GM19240 (cell line): ENCODE data around the gene OSGIN1.

Experiments used
- DNase-seq: peaks from one replicate; pipeline ENCODE4 v3.0.0; 2011; ENCODE audit warnings: low spot score; ENCODE audit not compliant: insufficient read length

The OSGIN1 gene

DNA sequence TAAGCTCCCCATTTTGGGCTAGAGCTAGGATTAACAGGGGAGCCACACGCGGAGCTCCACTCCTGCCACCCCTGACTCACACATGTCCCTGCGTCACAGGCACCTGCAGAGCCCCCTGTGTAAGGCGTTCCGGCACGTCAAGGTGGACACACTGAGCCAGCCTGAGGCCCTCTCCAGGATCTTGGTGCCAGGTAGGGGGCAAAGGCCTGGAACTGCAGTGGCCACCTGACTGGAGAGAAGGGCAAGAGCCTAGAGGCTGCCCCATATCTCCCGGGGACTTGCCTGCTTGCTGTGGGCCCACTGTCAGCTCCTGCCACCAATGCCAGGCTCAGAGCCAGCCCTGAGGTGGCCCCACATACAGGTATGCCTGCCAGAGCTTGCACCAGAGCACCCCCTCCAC, 48.7 kb downstream of the OSGIN1 start:
- no peak for DNase-seq

DNA sequence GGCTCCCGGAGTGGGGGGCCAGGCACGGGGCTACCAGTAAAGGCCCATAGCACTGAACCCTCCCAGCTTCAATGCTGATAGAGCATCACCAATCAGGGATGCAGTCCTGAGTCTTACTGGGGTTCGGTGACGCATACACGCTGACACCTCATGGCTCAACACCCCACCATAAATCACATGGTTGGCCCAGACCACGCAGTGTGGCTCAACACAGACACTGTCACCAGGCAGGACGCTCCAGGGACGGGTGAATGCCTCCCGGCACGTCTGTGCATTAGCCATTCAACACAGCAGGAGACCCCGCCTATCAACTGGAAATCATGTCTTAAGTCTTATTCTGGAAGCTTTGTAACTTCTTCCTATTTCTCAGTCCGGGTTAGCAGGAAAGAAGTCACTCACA, 50.0 kb downstream of the OSGIN1 start:
- no peak for DNase-seq

DNA sequence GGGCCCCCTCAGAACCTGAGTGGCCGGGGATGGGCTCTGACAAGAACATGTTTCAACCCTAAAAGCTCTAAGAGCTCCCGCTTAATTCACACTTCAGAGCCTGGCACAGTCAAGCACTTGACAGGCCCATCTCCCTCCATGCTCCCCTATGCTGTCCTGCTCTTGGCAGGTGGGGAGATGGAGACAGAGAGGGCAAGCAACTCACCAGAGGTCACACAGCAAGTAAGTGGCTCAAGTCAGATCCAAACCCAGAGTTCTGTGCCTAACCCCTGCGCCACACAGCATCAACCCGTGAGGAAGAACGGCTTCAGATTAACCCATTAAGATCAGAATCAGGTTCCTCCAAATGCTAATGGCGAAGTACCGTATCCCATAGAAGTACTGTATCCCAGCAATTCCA, 51.4 kb downstream of the OSGIN1 start:
- no peak for DNase-seq

DNA sequence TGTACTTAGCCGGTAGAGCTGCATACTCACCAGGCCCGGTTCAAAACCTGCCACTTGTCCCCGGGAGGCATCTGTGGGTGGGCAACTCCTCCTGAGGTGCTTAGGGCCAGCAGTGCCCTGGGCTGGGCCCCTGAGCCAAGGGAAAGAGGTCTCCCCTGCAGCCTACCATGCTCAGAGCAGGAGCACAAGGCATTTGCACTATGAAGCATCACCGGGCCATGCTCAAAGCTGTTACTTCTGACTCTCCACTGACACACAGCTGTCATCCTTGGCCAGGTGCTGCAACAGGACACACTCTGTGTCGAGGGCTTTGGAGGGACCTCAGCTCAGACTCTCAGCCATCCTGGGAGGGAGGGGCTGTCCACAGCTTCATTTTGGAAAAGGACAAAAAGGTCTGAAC, 52.4 kb downstream of the OSGIN1 start:
- DNase-seq, result no peak

DNA sequence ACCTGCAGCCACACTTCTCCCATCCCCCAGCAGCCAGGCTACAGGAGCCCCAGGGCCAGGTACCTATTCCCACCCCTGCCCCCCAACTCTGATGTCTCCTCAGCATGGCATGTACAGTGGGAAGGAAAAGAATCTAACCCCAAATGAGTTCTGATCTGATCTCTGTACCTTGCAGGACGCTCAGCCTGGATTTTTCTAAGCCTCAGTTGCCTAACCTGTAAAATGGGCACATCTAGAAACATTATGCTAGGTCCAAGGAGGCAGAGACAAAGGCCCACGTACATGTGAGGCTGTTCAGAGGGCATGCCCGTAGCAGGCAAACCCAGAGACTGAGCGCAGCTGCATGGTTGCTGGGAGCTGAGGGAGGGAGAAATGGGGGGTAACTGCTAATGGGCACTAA, 54.5 kb downstream of the OSGIN1 start:
- DNase-seq, result no peak

DNA sequence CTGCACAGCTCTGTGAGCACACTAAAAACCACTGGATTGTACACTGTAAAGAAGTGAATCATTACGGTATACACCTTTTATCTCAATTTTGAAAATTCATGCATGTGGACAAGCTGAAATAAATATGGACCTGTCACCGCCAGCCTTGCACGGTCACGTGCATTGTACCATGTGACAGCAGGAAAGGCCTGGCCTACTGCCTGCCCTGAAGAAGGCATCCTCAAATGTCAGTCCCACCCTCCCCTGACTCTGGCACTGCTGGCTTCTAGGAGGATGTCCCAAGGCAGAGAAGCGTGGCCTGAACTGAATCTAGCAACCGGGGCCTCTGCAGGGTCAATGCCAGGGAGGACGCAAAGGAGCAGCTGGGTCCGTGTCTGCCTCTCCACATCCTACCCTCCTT, 54.9 kb downstream of the OSGIN1 start:
- DNase-seq, result no peak

DNA sequence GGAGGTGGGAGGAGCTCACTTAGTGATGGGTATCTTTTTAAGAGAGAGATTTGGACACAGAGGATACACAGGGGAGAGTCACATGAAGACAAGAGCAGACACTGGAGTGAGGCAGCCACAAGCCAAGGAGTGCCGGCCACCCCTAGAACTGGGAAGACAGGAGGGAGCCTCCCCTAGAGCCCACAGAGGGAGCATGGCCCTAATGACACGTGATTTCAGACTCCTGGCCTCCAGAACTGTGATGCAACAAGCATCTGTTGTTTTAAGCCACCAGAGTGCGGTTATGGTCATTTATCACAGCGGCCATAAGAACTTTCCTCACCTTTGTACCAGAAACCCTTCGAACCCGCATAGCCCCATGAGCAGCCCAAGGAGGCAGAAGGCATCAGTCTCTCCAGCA, 56.2 kb downstream of the OSGIN1 start:
- no peak for DNase-seq

DNA sequence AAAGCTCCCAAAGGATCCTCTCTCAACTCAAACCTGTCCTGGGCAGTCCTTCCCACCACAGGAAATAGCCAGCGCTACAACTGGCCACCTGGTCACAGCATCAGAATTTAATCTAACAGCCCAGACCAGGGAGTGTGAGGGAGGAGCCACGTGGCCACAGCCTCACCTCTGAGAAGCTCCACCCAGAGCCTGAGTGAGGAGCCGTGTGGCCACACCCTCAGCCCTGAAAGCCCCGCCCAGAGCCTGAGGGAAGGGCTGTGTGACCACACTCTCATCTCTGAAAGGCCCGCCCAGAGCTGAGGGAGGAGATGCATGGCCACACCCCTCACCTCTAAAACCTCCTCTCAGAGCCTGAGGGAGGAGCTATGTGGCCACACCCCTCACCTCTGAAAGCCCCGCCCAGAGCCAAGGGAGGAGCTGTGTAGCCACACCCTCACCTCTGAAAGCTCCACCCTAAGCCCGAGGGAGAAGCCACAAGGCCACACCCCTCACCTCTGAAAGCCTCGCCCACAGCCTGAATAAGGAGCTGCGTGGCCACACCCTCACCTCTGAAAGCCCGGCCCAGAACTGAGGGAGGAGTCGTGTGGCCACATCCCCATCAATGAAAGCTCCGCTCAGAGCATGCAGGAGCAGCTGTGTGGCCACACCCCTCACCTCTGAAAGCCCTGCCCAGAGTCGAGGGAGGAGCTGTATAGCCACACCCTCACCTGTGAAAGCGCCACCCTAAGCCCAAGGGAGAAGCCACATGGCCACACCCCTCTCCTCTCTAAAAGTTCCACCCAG, 60.9 kb downstream of the OSGIN1 start:
- peak; percentile 36 for DNase-seq

DNA sequence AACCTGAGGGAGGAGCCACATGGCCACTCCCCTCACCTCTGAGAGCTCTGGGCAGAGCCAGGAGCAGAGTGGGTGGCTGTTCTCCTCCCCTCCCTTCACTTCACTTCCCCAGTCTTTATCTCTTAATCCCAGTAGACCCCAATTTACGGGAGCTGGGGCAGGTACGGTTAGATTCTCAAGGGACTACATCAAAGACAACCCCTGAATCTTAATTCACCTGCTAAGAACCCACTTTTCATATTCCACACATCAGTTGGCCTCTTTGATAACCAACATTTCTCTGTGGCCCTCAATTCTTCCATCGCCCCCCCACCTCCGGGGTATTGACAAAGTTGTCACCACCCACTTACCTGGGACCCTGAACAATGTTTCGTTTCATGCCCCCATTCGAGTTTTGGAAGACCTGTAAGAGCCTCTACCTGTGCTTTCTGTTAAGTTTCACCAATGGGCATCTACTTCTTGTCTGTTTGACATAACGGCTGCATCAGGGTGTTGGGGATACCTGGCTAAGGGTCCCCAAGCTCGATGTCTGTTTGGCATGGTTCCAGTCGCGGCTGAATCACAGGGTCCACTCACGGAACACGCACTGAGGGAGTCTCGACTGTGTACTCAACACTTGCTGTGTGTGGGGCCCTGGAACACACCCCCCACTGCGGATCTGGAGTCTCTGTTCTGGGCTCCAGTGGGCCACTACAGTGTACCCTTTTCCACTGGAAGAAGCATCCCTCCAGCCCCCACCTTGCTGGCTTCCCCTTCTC, 61.7 kb downstream of the OSGIN1 start:
- no peak for DNase-seq

DNA sequence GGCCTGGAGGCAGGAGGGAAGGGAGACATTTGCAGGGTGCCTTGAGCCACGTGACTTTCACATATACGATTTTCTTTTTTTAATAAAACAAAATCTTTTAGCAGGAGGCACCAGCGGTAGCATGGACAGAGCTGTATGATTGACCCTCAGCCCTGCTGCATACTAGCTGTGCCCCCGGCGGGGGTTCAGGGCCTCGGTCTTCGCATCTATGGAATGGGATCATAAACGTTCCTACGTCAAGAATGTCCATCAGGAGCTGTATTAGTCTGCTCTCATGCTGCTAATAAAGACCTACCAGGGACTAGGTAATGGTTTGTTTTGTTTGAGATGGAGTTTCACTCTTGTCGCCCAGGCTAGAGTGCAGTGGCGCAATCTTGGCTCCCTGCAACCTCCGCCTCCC, 62.4 kb downstream of the OSGIN1 start:
- DNase-seq, result no peak
